Activated gamma-delta T cell treated with anti-CD3 and anti-CD28 coated beads, Interleukin-2, amount 50 U/mL, for 16 hours (primary cell): ENCODE measurements around the gene AFF4.
A peak's percentile ranks its signal among the peaks of the same experiment; 100 is the strongest.
"Not testable (repeated sequence)": the region's sequence is repeated elsewhere in the genome, so short reads cannot be mapped to it uniquely, and the experiment has no call there.

Source experiments
- DNase-seq: peaks from one replicate; pipeline ENCODE4 v3.0.0-alpha.2; 2020; ENCODE audit warnings: low read depth

Gene AFF4

DNA sequence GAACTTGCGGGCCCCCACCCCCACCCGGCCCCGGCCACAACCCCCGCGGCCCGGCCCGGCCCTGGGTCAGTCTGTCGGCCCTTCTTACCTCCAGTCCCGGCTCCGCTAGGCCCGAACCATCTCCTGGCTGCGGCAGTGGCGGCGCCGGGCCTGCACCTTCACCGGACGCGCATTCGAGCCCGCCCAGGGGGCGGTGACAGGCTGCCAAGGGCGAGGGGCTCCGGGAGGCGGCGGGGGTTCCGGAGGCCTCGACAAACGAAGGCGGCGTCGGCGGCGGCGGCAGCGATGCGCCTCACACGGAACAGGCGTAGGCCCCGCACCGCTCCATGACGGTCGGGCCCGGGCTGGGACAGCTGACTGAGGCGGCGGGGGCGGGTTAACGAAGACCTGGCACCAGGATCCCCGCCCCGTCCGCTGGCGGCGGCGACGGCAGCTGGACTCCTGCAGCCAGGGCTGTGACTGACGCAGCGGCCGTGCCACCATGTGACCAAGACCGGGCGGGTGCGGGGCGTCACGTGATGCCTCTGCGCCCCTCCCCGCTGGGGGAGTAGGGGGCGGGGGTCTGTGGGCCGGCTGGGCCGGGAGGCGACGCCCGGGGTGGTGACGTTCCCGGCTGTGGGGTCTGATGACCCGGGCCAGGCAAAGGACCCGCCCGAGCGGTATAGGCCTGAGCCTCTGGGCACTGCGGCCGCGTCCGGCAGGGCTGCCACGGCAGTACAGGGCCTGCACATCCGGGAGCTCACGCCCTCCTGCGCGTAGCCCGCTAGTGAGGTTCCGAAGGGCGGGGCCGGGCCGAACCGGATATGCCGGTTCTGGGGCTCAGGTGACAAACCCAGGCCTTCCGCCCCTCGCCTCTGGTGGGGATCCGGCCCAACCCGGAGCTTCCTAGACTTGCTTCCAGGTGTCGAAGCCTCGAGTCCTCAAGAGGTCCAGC is at the start of gene AFF4:
AFF4 (minus strand) TSS at position 464 of the 934 bp plus-strand sequence. CDS start 26,445 bp downstream, outside the sequence.
- peak; percentile 79 for DNase-seq

- not testable (repeated sequence) for DNase-seq
Measured at GRCh38 chr5:133008455-133008854, 45.0 kb upstream of the AFF4 start.

- DNase-seq, result no peak
Measured at GRCh38 chr5:133006653-133007052, 43.2 kb upstream of the AFF4 start.

- DNase-seq, result no peak
Measured at GRCh38 chr5:132999246-132999645, 35.8 kb upstream of the AFF4 start.

GRCh38 chr5:132998556-132998955 is 35.1 kb upstream of the AFF4 start:
- DNase-seq, result no peak

DNA sequence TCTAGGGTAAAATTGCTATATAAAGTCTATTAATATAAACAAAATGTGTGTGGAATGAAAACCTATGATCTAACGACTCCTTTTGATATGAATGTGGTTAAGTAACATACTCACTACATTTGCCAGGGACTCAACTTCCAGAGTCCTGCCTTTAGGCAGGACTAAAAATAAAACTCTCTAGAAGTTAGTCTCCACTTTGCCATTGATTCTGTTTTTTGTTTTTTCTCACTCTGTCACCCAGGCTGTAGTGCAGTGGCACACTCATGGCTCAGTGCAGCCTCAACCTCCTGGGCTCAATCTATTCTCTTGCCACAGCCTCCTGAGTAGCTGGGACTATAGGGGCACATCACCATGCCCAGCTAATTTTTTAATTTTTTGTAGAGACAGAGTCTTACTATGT is 32.9 kb upstream of the AFF4 start:
- no peak for DNase-seq

DNA sequence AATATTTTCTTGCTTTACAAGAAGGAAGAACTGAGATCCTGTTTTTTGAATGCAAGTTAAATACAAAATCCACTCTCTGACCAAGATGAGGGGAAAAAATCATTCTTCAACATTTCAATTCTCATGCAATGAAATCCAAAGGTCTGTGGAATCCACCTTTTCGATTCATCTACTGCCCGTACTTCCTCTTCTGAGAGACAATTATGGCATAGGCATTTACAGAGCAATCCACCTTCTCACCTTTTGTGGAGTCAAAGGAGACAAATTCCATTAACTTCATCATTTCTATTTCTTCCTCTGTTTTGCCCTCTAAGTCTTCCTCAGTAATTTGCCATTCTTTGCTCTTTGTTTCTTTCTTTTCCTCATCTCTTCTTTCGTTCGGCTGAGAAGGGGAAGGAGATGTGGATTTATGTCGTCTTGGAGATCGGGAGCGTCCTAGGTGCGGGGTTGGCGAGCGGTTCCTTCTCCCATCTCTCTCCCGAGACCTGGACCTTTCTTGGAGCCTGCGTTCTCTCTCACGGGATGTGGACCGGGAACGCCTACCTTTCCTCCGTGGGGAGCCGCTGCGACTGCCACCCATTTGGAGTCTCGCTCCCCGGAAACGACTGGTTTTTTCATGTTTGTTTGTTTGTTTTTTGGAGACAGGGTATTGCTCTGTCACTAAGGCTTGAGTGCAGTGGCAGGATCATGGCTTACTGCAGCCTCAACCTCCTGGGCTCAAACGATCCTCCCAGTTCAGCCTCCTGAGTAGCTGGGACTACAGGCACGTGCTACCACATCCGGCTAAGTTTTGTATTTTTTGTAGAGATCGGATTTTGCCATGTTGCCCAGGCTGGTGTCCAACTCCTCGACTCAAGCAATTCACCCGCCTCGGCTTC is 24.3 kb upstream of the AFF4 start:
- DNase-seq, result no peak

DNA sequence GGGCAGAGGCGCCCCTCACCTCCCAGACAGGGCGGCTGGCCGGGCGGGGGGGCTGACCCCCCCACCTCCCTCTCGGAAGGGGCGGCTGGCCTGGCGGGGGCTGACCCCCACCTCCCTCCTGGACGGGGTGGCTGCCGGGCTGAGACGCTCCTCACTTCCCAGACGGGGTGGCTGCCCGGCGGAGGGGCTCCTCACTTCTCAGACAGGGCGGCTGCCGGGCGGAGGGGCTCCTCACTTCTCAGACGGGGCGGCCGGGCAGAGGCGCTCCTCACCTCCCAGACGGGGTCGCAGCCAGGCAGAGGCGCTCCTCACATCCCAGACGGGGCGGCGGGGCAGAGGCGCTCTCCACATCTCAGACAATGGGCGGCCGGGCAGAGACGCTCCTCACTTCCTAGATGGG is 19.5 kb upstream of the AFF4 start:
- DNase-seq, result not testable (repeated sequence)

DNA sequence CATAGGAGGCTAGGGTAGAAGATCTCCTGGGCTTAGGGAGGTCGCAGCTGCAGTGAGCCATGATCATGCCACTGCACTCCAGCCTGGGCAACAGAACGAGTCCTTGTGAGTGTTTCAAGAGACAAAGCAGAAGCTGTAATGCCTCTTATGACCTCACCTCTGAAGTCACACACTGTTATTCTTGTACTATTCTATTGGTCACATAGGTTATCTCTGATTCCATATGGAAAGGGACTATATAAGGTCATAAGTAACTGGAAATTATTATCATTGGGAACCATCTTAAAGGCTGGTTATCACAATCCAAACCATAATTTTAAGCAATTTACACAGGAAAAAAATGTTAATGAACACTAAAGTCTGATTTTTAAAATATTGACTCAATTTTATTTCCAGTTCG is 17.9 kb upstream of the AFF4 start:
- DNase-seq, result no peak

DNA sequence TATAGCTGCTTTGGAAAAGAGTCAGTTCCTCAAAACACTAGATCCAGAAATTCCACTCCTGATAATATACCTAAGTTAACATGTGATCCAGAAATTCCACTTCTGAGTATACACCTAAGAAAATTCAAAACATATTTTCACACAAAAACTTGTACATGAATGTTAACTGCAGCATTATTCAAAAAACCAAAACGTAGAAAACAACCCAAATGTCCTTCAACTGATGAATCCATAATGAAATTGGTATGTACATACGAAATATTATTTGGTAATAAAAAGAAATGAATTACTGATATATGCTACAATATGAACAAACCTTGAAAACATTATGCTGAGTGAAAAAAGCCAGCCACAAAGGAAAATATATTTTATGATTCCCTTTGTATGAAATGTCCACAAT is 16.5 kb upstream of the AFF4 start:
- DNase-seq, result no peak

DNA sequence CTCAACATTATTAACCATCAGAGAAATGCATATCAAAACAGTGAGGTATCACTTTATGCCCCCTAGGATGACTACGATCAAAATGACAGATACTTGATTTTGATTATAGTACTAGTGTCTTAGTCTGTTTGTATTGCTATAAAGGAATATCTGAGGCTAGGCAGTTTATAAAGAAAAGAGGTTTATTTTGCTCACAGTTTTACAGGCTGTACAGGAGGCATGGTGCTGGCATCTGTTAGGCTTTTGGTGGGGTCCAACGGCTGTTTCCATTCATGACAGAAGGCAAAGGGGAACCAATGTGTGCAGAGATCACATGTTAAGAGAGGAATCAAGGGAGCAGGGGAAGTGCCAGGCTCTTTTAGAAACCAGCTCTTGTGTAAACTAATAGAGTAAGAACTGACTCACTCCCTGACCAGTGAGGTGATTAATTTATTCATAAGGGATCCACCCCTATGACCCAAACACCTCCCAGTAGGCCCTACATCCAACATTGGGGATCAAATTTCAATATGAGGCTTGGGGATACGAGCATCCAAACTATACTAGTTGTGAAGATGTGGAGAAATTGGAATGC is 16.0 kb upstream of the AFF4 start:
- no peak for DNase-seq

DNA sequence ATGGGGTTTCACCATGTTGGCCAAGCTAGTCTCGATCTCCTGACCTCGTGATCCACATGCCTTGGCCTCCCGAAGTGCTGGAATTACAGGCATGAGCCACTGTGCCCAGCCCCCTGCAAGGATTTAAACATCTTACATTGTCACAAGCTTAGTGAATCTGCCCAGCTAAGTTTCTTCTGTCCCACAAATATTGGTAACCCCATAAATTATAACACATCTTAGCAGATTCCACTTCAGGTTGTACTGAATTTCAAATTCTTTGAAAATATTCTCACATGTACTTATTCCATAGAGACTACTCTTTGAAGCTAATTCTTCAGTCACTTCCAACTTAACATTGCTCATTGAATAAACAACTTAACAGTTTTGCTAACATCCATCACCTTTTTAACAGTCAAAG is 13.4 kb upstream of the AFF4 start:
- DNase-seq, result no peak

DNA sequence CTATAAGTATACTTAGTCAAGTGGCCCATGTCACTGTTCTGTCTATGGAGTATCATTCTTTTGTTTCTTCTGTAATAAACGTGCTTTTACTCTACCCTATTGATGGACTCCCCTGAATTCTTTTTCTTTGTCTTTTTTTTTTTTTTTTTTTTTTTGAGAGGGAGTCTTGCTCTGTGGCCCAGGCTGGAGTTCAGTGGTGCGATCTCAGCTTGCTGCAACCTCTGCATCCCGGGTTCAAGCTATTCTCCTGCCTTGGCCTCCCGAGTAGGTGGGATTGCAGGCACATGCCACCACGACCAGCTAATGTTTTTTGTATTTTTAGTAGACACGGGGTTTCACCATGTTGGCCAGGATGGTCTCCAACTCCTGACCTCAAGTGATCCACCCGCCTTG is 9.0 kb upstream of the AFF4 start:
- DNase-seq, result not testable (repeated sequence)

DNA sequence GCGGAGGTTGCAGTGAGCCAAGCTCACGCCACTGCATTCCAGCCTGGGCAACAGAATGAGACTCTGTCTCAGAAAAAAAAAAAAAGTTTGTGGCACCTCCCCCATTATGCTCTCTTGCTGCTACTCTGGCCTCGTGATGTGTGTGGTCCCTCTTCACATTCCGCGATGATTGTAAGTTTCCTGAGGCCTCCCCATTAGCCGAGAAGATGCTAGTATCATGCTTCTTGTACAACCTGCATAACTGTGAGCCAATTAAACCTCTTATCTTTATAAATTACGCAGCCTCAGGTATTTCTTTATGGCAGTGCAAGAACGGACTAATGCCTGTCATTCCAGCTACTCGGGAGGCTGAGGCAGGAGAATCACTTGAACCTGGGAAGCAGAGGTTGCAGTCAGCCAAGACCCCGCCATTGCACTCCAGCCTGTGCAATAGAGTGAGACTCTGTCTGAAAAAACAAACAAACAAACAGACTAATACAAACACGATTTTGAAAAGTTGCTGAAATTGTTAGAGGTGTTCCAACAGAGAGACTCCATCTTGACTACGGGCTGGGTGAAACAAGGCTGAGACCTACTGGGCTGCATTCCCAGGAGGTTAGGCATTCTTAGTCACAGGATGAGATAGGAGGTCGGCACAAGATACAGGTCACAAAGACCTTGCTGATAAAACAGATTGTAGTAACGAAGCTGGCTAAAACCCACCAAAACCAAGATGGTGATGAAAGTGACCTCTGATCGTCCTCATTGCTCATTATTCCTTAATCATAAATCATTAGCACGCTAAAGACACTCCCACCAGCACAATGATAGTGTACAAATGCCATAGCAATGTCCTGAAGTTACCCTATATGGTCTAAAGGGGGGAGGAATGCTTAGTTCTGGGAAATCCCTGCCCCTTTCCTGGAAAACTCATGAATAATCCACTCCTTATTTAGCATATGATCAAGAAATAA is 8.3 kb upstream of the AFF4 start:
- DNase-seq, result no peak

- no peak for DNase-seq
Measured at GRCh38 chr5:132965120-132965519, 1.7 kb upstream of the AFF4 start.

GRCh38 chr5:132962429-132963021 is 909 bp downstream of the AFF4 start:
- no peak for DNase-seq

DNA sequence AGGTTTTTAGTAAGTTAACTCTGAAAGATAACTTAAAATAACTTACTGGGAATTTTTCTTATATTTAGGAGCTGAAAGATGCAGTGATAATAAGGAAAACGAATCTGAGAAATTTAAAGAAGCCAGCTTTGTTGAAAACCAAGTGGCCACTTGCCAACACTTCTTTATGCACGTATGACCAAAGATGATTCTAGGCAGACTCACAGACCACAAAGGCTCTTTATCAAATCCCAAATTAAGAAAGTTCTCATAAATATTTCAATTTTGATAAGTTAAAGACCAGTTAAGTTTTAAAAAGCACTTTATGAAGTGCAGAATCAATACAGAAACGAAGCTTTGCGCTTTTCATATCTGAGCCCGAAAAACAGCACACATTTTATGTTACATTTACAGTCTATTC is 1.5 kb downstream of the AFF4 start:
- no peak for DNase-seq

GRCh38 chr5:132961123-132961815 is 2.2 kb downstream of the AFF4 start:
- DNase-seq, result not testable (repeated sequence)

- not testable (repeated sequence) for DNase-seq
Measured at GRCh38 chr5:132956166-132956799, 7.2 kb downstream of the AFF4 start.

GRCh38 chr5:132953710-132954109 is 9.7 kb downstream of the AFF4 start:
- no peak for DNase-seq
